OCI-LY1 (cell line): ENCODE measurements around the gene PCBP3.

Source experiments
- H2AFZ ChIP-seq: fragments of 200-600 bp; sonication (generic), shearing (Covaris generic); 2 replicates; pipeline ENCODE4 v1.6.0; 2014; ENCODE audit warnings: antibody characterized with exemption, mild to moderate bottlenecking, low read length
- H3F3A ChIP-seq: fragments of 200-600 bp; sonication (generic), shearing (Covaris generic); 2 replicates; pipeline ENCODE4 v1.6.0; 2014; ENCODE audit warnings: mild to moderate bottlenecking, antibody characterized with exemption, low read length, moderate library complexity; ENCODE audit not compliant: insufficient read depth
- H3K27ac ChIP-seq: fragments of 200-600 bp; sonication (generic); 2 replicates; pipeline ENCODE4 v1.5.1; 2014; ENCODE audit warnings: low read length, mixed run types, mild to moderate bottlenecking, low read depth; ENCODE audit not compliant: poor library complexity, severe bottlenecking
- H3K27me3 ChIP-seq: fragments of 200-600 bp; sonication (generic); 2 replicates; pipeline ENCODE4 v1.6.0; 2014; ENCODE audit warnings: antibody characterized with exemption, mild to moderate bottlenecking, low read length, moderate library complexity; ENCODE audit not compliant: insufficient read depth
- H3K36me3 ChIP-seq: fragments of 200-600 bp; sonication (generic); 2 replicates; pipeline ENCODE4 v1.6.1; 2014; ENCODE audit warnings: mild to moderate bottlenecking, antibody characterized with exemption, low read length, moderate library complexity, mixed read lengths; ENCODE audit not compliant: insufficient read depth
- H3K4me1 ChIP-seq: fragments of 200-600 bp; sonication (generic); 2 replicates; pipeline ENCODE4 v1.5.1; 2014; ENCODE audit warnings: mild to moderate bottlenecking, low read length, moderate library complexity; ENCODE audit not compliant: insufficient read depth, severe bottlenecking
- H3K4me2 ChIP-seq: fragments of 200-600 bp; sonication (generic), shearing (Covaris generic); 2 replicates; pipeline ENCODE4 v1.6.1; 2014; ENCODE audit warnings: low read length
- H3K4me3 ChIP-seq: fragments of 200-600 bp; sonication (generic); 2 replicates; pipeline ENCODE4 v1.5.1; 2014; ENCODE audit warnings: low read length, low read depth, mild to moderate bottlenecking, mixed read lengths; ENCODE audit not compliant: poor library complexity, severe bottlenecking
- H3K79me2 ChIP-seq: fragments of 200-600 bp; shearing (Covaris generic); 2 replicates; pipeline ENCODE4 v1.6.1; 2016; ENCODE audit warnings: mixed run types, low read length, mixed read lengths; ENCODE audit not compliant: insufficient read depth
- H3K9ac ChIP-seq: fragments of 200-600 bp; sonication (generic), shearing (Covaris generic); 2 replicates; pipeline ENCODE4 v1.6.1; 2014; ENCODE audit warnings: mild to moderate bottlenecking, low read length, mixed read lengths
- H3K9me2 ChIP-seq: fragments of 200-600 bp; sonication (generic), shearing (Covaris generic); 2 replicates; pipeline ENCODE4 v1.6.1; 2014; ENCODE audit warnings: low read depth, mild to moderate bottlenecking, low read length, mixed read lengths
- H3K9me3 ChIP-seq: fragments of 200-600 bp; shearing (Covaris generic); 2 replicates; pipeline ENCODE4 v1.6.1; 2014; ENCODE audit warnings: low read length, mixed read lengths
- H4K20me1 ChIP-seq: fragments of 200-600 bp; sonication (generic), shearing (Covaris generic); 2 replicates; pipeline ENCODE4 v1.6.0; 2016; ENCODE audit warnings: mild to moderate bottlenecking, low read length; ENCODE audit not compliant: insufficient read depth
- EZH2 ChIP-seq: fragments of 200-600 bp; sonication (generic), shearing (Covaris generic); IDR thresholded peaks from 2 replicates; pipeline ENCODE4 v1.8.0; 2017; ENCODE audit warnings: borderline replicate concordance, mixed run types, mild to moderate bottlenecking, antibody characterized with exemption, low read length, moderate library complexity, mixed read lengths
- TF ChIP-seq, protein P1 (sequence below): fragments of 200-600 bp; sonication (generic), shearing (Covaris generic); IDR thresholded peaks from 2 replicates; pipeline ENCODE4 v1.5.1; 2017; ENCODE audit warnings: mild to moderate bottlenecking, antibody characterized with exemption, low read length, moderate library complexity, mixed read lengths

The PCBP3 gene

DNA sequence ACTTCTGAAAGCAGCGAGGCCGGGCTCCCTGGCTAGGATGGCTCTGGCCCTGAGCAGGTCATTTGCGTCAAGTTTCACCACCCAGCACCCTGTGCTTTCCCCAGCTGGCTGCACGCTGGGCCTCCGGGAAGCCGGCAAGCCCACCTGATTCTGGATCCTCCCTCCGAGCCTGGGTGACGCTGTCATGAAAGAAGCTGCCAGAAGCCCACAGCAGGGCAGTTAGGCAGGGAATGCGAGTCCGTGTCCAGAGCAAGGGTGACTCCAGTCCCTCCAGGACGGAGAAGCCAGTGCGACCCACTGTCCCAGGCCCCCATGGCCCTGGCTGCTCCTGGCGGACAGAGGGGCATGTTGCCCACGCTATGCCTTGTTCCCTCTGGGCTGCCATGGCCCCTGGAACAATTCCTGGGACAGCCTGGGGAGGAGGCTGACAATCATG lies 44.4 kb upstream of the PCBP3 start:
- H4K20me1 ChIP-seq = no peaks in the 10 kb centered on the region
- H3K36me3 ChIP-seq = no peaks in the 10 kb centered on the region; the same call in 1 of the 2 replicates
- H3K4me3 ChIP-seq = no peak overlapping the region
- TF ChIP-seq, protein P1, sequence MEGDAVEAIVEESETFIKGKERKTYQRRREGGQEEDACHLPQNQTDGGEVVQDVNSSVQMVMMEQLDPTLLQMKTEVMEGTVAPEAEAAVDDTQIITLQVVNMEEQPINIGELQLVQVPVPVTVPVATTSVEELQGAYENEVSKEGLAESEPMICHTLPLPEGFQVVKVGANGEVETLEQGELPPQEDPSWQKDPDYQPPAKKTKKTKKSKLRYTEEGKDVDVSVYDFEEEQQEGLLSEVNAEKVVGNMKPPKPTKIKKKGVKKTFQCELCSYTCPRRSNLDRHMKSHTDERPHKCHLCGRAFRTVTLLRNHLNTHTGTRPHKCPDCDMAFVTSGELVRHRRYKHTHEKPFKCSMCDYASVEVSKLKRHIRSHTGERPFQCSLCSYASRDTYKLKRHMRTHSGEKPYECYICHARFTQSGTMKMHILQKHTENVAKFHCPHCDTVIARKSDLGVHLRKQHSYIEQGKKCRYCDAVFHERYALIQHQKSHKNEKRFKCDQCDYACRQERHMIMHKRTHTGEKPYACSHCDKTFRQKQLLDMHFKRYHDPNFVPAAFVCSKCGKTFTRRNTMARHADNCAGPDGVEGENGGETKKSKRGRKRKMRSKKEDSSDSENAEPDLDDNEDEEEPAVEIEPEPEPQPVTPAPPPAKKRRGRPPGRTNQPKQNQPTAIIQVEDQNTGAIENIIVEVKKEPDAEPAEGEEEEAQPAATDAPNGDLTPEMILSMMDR = no peak
- no peak for TF ChIP-seq EZH2
- H3K27me3 ChIP-seq = peaks cover 7% of the 10 kb centered on the region
- no peaks in the 10 kb centered on the region for H3K9me3 ChIP-seq
- no peaks in the 10 kb centered on the region for H3K4me1 ChIP-seq
- H3K79me2 ChIP-seq = no peaks in the 10 kb centered on the region
- no peaks in the 10 kb centered on the region for H3F3A ChIP-seq
- H2AFZ ChIP-seq = no peak overlapping the region
- no peaks in the 10 kb centered on the region for H3K9me2 ChIP-seq
- no peak overlapping the region for H3K4me2 ChIP-seq
- no peak overlapping the region for H3K27ac ChIP-seq
- H3K9ac ChIP-seq = no peak overlapping the region

DNA sequence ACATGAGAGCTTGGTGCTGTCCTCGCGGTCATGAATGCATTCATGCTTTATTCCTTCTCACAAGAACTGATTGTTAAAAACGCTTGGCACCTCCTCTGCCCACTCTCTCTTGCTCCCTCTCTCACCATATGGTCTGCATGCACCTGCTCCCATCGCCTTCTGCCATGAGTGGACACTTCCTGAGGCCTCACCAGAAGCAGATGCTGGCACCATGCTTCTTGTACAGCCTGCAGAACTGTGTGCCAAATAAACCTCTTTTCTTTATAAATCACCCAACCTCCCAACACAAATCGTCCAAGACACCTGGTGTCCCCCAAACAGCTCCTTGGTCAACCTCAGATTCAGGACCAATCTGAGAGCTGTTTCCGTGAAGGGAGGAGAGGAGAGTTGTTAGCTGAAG lies 43.3 kb upstream of the PCBP3 start:
- Histone ChIP-seq H4K20me1 (no peaks in the 10 kb centered on the region), H3F3A (no peaks in the 10 kb centered on the region), H3K36me3 (no peaks in the 10 kb centered on the region; the same call in 1 of the 2 replicates), H3K4me1 (no peaks in the 10 kb centered on the region), H3K9ac (no peak overlapping the region), H3K27ac (no peak overlapping the region), H3K9me3 (no peaks in the 10 kb centered on the region), H3K4me2 (no peak overlapping the region), H3K4me3 (no peak overlapping the region), H2AFZ (no peak overlapping the region), H3K79me2 (no peaks in the 10 kb centered on the region), H3K27me3 (peaks cover 7% of the 10 kb centered on the region), H3K9me2 (no peaks in the 10 kb centered on the region)
- TF ChIP-seq, protein P1 = no peak

DNA sequence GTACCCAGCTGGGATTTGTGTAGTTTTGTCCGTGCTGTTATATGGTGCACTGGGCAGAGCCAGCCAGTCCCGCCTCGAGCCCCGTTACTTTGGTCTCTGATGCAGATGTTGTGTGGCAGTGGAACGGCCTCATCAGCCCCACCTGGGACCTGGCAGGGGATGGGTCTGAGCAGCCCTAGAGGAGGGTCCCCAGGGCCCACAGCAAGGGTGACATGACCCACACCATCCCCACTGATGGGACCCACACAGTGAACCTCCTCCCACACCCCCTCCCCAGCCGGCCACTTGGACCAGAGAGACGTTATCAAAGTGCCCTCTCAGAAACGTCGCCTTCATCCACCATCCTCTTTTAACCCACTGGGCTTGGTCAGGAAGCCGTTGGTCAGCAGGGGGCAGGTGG lies 42.0 kb upstream of the PCBP3 start:
- Histone ChIP-seq H3K4me1 (no peaks in the 10 kb centered on the region), H4K20me1 (no peaks in the 10 kb centered on the region), H3K4me2 (no peak overlapping the region), H3K9me3 (no peaks in the 10 kb centered on the region), H3K79me2 (no peaks in the 10 kb centered on the region), H3K36me3 (no peaks in the 10 kb centered on the region; the same call in 1 of the 2 replicates), H3K27ac (no peak overlapping the region), H3K27me3 (peaks cover 7% of the 10 kb centered on the region), H3F3A (no peaks in the 10 kb centered on the region), H3K4me3 (no peak overlapping the region), H2AFZ (no peak overlapping the region), H3K9me2 (no peaks in the 10 kb centered on the region), H3K9ac (no peak overlapping the region)
- TF ChIP-seq, protein P1 = no peak
- no peak for TF ChIP-seq EZH2
